ENCODE data around the gene STEAP3.

The STEAP3 gene

GRCh38 chr2:119230219-119231185 lies 6.9 kb downstream of the STEAP3 start:
- H3K9me3 ChIP-seq (ENCODE audit: insufficient read depth, low read length), result no peaks in the 10 kb centered on the region
- peaks cover 27% of the 10 kb centered on the region for H4K20me1 ChIP-seq (ENCODE audit: insufficient read depth, low read length)
- H3K4me2 ChIP-seq (ENCODE audit: low read length), result no peak overlapping the region
- TF ChIP-seq CTCF (IDR thresholded peaks at IDR 0.05; ENCODE audit: low read depth, low read length), result no peak
- TF ChIP-seq EZH2phosphoT487 (IDR thresholded peaks at IDR 0.05; ENCODE audit: low read depth), result no peak
- H3K79me2 ChIP-seq (ENCODE audit: low read length), result peaks cover 12% of the 10 kb centered on the region; the same call in 1 of the 2 replicates
- peaks cover 28% of the 10 kb centered on the region for H3K4me1 ChIP-seq (ENCODE audit: low read length)
- no peaks in the 10 kb centered on the region for H3K27me3 ChIP-seq (ENCODE audit: low read depth, low read length)
- H3K36me3 ChIP-seq (replicated peaks; ENCODE audit: low read depth, low read length), result no peaks in the 10 kb centered on the region
- H3K27ac ChIP-seq (ENCODE audit: low read length), result no peak overlapping the region
- H2AFZ ChIP-seq (ENCODE audit: low read depth, low read length), result no peak overlapping the region
- no peak overlapping the region for H3K9ac ChIP-seq (ENCODE audit: low read length)
- no peak overlapping the region for H3K4me3 ChIP-seq (ENCODE audit: low read length)

GRCh38 chr2:119231975-119232665 lies 8.5 kb downstream of the STEAP3 start:
- H3K4me1 ChIP-seq (ENCODE audit: low read length), result peaks cover 35% of the 10 kb centered on the region
- peaks cover 12% of the 10 kb centered on the region; the same call in 1 of the 2 replicates for H3K79me2 ChIP-seq (ENCODE audit: low read length)
- H3K27ac ChIP-seq (ENCODE audit: low read length), result peak overlapping the region; percentile 52
- peaks cover 43% of the 10 kb centered on the region for H4K20me1 ChIP-seq (ENCODE audit: insufficient read depth, low read length)
- peak overlapping the region; percentile 97 for H3K4me2 ChIP-seq (ENCODE audit: low read length)
- 0 out of 2 replicates have a peak overlapping the region, but pooled peaks have one; percentile 12 for H2AFZ ChIP-seq (ENCODE audit: low read depth, low read length)
- H3K9ac ChIP-seq (ENCODE audit: low read length), result peak overlapping the region; percentile 36; the same call in 1 of the 2 replicates
- no peaks in the 10 kb centered on the region for H3K9me3 ChIP-seq (ENCODE audit: insufficient read depth, low read length)
- H3K4me3 ChIP-seq (ENCODE audit: low read length), result peak overlapping the region; percentile 67
- no peaks in the 10 kb centered on the region for H3K36me3 ChIP-seq (replicated peaks; ENCODE audit: low read depth, low read length)
- no peak for TF ChIP-seq EZH2phosphoT487 (IDR thresholded peaks at IDR 0.05; ENCODE audit: low read depth)
- no peak for TF ChIP-seq CTCF (IDR thresholded peaks at IDR 0.05; ENCODE audit: low read depth, low read length)
- no peaks in the 10 kb centered on the region for H3K27me3 ChIP-seq (ENCODE audit: low read depth, low read length)

GRCh38 chr2:119232666-119232993 lies 9.0 kb downstream of the STEAP3 start:
- peak overlapping the region; percentile 67 for H3K4me3 ChIP-seq (ENCODE audit: low read length)
- H3K79me2 ChIP-seq (ENCODE audit: low read length), result peaks cover 12% of the 10 kb centered on the region; the same call in 1 of the 2 replicates
- peaks cover 48% of the 10 kb centered on the region for H4K20me1 ChIP-seq (ENCODE audit: insufficient read depth, low read length)
- no peak overlapping the region for H2AFZ ChIP-seq (ENCODE audit: low read depth, low read length)
- H3K9me3 ChIP-seq (ENCODE audit: insufficient read depth, low read length), result no peaks in the 10 kb centered on the region
- no peaks in the 10 kb centered on the region for H3K27me3 ChIP-seq (ENCODE audit: low read depth, low read length)
- TF ChIP-seq EZH2phosphoT487 (IDR thresholded peaks at IDR 0.05; ENCODE audit: low read depth) (no peak), CTCF (IDR thresholded peaks at IDR 0.05; ENCODE audit: low read depth, low read length) (no peak)
- peak overlapping the region; percentile 1; the same call in 1 of the 2 replicates for H3K9ac ChIP-seq (ENCODE audit: low read length)
- peak overlapping the region; percentile 52 for H3K27ac ChIP-seq (ENCODE audit: low read length)
- no peaks in the 10 kb centered on the region for H3K36me3 ChIP-seq (replicated peaks; ENCODE audit: low read depth, low read length)
- H3K4me1 ChIP-seq (ENCODE audit: low read length), result peaks cover 40% of the 10 kb centered on the region
- H3K4me2 ChIP-seq (ENCODE audit: low read length), result peak overlapping the region; percentile 97
